HG02981 (cell line): Measurements from ENCODE around the gene SLC10A6.
"Not testable (repeated sequence)": the region's sequence is repeated elsewhere in the genome, so short reads cannot be mapped to it uniquely, and the experiment has no call there.

Experiments used
- ATAC-seq: cut with Tn5 transposase; IDR thresholded peaks from one replicate; pipeline ENCODE4 v1.9.1; 2021; ENCODE audit warnings: mild to moderate bottlenecking, moderate library complexity; ENCODE audit not compliant: unreplicated experiment

Gene SLC10A6, protein sequence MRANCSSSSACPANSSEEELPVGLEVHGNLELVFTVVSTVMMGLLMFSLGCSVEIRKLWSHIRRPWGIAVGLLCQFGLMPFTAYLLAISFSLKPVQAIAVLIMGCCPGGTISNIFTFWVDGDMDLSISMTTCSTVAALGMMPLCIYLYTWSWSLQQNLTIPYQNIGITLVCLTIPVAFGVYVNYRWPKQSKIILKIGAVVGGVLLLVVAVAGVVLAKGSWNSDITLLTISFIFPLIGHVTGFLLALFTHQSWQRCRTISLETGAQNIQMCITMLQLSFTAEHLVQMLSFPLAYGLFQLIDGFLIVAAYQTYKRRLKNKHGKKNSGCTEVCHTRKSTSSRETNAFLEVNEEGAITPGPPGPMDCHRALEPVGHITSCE

DNA sequence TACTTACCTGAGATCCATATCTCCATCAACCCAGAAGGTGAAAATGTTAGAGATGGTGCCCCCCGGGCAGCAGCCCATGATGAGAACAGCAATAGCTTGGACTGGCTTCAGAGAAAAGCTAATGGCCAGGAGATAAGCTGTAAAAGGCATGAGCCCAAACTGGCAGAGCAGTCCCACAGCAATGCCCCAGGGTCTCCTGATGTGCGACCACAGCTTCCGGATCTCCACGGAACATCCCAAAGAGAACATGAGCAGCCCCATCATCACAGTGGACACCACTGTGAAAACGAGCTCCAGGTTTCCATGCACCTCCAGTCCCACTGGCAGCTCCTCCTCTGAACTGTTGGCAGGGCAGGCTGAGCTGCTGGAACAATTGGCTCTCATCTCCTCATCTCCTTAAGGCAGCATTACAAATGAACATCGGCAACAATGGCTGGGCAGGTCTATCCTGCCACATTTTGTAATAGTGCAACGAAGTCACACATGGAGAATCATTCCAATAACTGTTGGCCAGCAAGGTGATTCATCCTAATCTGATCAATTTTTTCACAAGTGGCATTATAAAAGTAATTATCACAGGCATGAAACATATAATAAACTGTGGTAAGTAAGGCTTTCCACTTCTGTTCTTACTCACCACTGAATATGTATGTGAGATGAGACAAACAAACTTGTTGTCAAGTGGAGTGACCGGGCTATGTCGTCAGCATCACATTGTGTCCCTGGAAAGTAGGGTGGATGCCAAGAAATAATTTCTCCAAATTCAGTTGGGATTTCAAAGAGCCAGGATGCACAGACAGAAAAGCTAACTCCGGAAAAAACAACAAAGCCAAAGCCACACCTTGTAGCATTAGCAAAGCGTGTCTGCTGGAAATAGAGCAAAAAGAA lies at the start of gene SLC10A6:
Gene SLC10A6 (minus strand): TSS at position 653 of the 888 bp plus-strand sequence. CDS start 269 bp downstream, at position 384.
- ATAC-seq, result no peak

DNA sequence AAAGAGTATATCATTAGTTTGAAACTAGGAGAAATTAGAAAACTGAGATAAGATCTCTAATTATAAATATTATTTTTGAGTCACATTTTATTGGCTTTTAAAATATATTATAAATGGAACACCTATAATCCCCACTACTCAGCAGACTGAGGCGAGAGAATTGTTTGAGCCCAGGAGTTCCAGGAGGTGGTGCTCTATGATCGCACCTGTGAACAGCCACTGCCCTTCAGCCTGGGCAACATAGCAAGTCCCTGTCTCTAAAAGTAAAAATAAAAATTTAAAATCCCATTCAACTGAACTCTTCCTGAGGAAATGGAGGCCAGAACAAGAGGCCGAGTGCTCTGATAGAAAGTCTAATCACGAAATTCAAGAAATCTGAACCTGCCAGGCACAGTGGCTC lies 49.4 kb upstream of the SLC10A6 start:
- no peak for ATAC-seq

DNA sequence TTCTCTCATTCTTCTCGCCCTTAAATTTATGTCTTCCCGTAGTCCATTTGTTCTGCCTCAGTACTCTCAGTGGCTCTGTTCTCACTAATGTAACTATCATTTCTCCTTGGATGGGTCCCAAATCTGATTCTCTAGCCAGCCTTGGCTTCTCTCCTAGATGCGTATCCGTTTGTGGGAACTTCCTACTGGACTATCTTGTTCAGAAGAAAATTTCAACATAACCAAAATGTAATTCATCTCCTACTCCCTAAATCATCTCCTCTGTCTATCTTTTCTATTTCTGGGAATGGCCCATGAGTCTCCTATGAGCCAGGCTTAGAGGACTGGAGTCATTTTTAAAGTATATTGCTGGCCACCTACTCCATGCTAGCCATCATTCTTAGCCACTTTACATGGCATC lies 47.4 kb upstream of the SLC10A6 start:
- no peak for ATAC-seq

DNA sequence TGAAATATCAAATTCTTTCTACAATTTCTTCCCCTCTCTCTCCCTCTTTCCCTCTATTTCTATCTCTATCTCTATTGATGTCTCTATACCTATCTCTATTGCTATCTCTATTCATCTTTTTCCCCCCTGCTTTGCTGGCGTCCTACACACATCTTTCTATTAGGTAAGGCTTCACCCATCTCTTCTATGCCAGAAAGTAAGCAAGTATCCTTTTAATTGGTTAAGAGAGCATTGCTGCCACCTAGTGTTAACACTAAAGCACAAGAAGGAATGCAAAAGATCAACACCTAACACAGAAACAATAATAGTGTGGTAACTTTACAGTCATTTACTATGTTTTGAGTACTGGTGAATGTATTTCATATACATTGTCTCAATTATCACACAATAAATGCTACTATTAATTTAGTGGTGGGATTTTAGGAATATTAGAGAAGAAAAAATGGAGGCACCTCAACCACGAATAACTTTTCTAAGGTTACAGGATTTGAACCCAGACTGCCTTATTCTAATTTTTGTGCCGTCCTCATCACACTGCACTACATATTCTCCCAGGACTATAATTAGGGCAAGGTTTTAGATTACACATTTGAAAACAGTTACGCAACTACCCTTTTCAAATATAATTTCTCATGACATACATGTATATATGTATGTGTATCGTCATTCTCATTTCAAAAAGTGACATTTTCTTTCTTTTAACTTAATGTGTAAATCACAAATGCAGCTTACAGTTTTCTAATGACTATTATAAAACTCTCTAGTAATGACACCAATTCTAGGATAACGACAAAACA lies 46.7 kb upstream of the SLC10A6 start:
- peak; percentile 50 for ATAC-seq

DNA sequence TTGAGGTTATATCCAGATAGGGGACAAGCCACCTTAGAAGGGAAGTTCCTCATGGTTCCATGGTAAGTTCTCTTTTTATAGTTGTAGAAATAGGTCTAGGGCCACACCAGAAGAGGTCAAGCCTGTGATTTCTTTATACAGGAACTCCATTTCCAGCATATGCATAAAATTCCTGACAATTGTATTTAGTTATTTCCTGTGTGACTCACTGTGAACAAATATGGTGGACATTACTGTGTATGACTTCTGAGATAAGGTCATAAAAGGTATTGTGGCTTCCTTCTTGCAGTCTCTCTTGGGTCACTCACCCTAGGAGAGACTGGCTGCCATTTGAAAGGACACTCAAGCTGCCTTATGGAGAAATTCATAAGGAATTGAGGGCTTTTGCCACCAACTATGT lies 45.3 kb upstream of the SLC10A6 start:
- ATAC-seq, result no peak

DNA sequence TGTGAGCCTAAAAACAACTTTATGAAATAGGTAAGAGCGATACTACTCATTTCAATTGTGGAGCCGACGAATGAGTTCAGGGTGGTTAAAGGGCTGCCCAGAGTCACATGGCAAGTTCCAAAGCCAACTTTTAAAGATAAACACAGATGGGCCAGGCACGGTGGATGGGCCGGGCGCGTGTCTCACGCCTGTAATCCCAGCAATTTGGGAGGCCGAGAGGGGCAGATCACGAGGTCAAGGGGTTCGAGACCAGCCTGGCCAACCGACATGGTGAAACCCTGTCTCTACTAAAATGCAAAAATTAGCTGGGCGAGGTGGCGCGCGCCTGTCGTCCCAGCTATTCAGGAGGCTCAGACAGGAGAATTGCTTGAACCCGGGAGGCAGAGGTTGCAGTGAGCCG lies 44.0 kb upstream of the SLC10A6 start:
- no peak for ATAC-seq

DNA sequence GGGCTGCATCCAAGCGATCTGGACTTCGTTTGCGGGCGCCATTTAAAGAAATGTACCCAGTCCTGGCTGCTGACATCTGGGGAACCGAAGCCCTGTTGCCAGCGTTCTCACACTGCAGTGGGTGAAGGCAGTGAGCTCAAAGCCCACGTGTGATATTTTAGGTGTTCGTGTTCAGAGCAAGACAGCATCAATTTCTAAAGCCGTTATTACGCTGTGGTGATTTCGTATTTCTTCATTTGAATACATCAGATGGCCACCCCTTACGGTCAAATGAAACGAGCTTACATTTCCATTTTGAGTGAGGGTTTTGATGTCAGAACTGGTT lies 43.4 kb upstream of the SLC10A6 start:
- peak; percentile 13 for ATAC-seq

DNA sequence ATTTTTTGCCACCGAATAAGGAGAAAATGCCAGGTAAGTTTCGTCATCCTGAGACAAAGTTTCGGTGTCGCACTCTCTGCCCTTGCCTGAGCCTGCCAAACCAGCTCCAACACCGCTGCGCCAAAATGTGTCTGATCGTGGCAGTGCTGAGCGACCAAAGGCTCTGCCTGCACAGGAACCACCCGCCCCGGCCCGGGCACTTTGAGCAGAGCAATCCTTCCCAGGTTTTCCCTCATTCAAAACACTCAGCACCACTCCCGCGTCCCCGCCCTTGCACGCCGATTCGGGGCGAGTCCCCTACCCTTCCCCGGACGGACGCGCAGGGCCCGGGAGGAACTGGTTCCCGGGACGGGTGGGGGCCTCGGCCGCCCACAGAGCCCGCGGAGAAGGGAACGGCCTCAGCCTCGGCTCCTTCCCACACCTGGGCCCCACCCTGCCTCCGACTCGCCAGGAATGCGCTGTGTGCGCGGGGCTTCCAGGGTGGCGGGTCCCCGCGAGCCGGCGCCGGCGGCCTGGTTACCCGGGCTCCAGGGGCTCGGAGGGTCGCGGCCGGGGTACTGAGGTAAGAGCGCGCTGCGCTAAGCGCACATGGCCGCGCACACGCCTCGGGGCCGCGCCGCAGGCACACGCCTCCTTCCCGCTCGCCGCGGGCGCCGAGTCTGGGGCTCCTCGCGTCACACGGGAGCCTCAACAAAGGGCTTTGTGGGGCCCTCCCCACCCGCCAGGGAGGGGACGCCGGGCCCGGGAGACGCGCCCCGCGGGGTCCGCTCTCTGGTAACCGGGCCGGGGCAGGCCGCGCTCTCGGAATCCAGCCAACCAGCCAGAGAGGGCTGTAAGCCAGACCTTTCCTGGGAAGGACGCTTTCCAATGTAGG lies 42.8 kb upstream of the SLC10A6 start, which contains the start of gene C4orf36:
Gene C4orf36 (minus strand): TSS at position 661 of the 874 bp plus-strand sequence. CDS start 902 bp downstream, outside the sequence.
- ATAC-seq, result peak; percentile 54

DNA sequence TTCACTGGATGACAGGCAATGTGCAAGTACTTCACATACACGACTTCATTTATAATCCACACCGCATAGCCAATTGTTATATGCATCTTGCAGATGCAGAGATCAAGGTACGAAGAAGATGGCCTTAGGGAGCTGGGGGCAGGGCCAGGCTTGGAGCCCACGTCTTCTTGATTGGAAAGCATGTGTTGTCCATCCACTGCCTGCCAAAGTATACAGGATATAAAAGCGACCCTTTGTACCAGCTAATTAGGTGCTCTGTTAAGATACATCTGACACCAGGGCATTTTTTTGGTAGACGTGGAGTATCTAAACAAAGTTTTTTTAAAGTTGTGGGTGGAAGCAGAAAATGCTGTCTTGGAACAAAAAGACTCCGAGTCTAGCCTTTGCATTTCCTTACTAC lies 41.6 kb upstream of the SLC10A6 start:
- ATAC-seq, result no peak

DNA sequence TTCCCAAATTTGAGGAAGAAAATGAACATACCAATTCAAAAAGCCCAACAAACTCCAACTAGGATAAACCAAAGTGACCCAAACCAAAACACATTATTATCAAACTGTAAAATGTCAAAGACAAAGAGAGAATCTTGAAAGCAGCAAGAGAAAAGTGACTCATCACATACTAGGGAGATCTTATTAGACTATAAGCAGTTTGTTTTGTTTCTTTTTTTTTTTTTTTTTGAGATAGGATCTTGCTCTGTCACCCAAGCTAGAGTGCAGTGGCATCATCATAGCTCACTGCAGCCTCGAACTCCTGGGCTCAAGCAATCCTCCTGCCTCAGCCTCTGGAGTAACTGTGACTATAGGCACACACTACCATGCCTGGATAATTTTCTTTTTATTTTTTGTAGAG lies 30.5 kb upstream of the SLC10A6 start:
- ATAC-seq, result no peak

DNA sequence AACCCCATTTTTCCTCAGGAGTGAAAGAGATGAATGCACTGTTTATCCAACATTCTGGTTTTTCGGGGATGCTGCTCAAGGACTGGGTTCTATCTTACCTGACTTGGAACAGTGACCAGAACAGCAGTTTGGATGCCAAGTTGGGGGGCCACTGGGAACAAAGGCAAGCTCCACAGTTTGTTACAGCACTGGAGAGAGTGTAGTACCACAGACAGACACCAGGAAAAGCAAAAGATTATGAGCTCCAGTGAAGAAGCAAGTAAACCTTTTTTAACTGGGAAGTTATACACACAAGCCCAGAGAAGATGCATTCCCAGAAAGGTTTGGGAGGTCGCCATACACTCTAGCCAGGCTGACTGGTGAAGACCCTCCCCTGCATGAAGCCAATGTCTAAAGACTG lies 29.5 kb upstream of the SLC10A6 start:
- no peak for ATAC-seq

DNA sequence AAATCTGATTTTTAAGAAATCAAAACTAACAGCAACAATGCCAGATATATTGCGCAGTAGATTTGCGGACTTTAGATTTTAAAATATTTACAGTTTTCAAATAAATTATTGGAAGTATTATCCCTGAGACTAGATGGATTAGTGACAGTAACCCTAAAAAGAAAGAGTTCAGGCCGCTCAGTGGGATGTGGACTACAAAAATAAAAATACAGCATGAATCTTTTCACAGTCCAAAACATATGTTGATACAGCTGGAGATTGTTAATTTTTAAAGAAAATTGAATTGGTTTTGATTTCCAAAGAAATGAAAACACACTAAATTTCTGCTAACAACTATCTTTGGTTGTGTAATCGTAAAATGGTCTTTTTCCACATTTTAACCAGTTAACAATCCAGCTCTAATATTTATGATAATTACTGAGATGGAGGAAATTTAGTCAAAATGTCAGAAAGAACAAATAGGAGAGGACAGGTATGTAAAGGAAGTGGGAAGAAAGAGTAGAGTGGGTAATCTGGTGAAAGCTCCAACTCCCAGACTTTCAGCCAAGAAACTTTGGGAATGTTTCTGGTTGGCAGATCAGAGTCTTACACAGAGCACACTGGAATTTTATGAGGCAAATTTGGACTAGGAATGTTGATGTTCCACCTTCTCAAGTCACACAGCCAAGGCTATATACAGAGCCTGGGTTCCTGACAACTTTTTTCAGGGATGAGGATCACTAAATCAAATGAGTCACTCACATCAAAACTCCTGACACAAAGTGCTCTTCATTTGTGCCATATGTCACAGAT lies 27.9 kb upstream of the SLC10A6 start:
- ATAC-seq, result no peak

DNA sequence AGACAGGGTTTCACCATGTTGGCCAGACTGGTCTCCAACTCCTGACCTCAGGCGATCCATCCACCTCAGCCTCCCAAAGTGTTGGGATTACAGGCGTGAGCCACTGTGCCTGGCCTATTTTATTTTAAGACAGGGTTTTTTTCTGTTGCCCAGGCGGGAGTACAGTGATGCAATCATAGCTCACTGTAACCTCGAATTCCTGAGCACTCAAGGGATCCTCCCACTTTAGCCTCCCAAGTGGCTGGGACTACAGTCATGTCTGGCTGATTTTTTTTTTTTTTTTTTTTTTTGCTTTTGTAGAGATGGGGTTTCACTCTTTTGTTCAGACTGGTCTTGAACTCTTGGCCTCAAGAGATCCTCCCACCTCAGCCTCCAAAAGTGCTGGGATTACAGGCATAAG lies 26.3 kb upstream of the SLC10A6 start:
- ATAC-seq, result not testable (repeated sequence)

DNA sequence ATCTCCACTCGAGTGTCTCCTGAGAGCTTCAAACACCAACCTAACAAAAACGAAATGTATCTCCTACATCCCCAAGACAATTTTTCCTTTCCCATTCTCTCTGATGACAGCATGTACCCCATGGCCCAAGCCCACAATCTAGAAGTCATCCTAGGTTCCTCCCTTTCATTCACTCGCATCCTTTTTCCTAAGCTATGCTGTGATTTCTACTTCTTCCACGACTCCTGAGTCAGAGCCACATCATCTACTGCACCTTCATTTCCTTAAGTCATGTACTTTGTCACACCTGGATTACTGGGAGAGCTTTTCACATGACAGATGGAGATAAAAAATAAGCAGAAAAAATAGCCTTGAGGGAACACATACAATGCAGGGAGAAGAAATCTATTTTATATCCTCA lies 23.0 kb upstream of the SLC10A6 start:
- ATAC-seq, result no peak

DNA sequence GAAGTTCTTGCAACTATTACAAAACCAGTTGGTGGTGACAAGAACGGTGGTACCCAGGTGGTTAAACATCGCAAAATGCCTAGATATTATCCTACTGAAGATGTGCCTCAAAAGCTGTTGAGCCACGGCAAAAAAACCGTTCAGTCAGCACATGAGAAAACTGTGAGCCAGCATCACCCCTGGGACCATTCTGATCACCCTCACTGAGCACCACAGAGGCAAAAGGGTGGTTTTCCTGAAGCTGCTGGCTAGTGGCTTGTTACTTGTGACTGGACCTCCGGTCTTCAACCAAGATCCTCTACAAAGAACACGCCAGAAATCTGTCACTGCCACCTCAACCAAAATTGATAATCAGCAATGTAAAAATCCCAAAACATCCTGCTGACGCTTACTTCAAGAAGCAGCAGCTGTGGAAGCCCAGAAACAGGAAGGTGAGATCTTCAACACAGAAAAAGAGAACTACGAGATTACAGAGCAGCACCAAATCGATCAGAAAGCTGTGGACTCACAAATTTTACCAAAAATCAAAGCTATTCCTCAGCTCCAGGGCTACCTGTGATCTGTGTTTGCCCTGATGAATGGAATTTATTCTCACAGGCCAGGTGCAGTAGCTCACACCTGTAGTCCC lies 21.4 kb upstream of the SLC10A6 start:
- no peak for ATAC-seq

DNA sequence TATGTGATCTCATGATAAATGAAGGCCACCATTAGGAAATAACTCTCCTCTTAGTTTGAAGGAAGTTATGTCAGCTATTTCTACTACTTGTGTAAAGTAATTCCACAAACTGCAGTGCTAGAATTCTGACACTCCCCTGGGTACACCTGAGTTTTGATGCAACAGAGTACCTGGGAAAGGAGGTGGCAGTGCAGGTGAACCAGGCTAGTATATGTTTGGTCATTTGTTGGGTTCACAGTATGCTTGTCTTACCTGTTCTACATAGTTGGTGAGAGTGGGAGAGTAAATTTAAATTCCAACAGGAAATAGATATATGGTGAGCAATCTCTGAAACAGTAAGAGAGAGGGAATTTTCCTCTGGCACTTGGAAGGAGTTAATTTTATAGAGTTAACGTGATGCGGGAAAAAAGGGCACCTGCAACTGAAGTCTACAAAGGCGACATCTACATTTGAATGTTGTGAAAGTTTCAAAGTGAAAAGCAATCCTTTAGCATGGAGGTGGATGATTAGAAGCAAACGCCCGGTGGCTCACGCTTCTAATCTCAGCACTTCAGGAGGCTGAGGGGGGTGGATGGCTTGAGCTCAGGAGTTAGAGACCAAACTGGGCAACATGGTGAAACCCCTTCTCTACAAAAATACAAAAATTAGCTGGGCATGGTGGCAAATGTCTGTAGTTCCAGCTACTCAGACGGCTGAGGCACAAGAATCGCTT lies 8.3 kb upstream of the SLC10A6 start:
- no peak for ATAC-seq

DNA sequence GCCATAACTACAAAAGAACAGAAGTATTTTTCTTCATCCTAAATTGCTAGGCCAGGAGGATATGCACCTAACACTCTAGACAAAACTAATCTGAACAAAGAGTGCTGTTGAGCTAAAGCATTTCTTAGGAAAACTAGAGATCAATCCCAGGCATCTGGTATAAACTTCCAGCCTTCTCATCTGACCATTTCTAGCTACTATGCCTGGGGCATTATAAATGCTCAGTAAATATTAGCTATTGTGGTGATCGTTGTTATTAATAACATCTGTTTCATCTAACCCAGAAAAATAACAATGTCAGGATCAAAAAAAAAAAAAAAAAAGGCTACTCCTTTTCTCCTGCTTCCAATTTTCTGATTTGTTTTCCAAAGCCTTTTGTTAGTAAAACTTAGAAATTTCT lies 7.7 kb upstream of the SLC10A6 start:
- ATAC-seq, result no peak

DNA sequence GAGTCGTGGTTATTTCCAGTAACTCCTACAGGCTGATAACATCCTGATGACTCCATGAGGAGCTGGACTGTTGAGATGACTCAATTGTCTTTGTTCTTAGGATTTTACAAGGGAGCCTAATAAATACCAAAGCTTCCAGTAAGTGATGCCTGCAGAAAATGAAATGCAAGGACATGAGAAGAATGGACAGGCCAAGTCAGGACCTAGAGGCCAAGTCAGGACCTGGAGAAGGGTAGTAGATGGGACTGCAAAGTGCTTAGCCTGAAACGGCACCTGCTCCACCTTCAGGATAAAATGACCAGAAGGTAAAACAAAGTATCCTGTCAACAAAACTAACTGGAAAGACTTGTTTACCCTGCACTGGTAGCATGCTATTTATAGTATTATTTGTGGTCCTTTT lies 6.4 kb upstream of the SLC10A6 start:
- no peak for ATAC-seq
